B cell (primary cell): ENCODE results near the gene SLC6A1.

Source experiments
- EZH2 ChIP-seq: IDR thresholded peaks from 2 replicates; pipeline ENCODE4 v1.6.1; 2012; ENCODE audit warnings: borderline replicate concordance, low read depth, mild to moderate bottlenecking, moderate library complexity, low read length; ENCODE audit not compliant: insufficient read depth, poor library complexity, severe bottlenecking
- TF ChIP-seq, protein P1 (sequence below): fragments of 200-600 bp; IDR thresholded peaks from one replicate; pipeline ENCODE4 v1.8.0; 2022; ENCODE audit warnings: antibody characterized with exemption, mild to moderate bottlenecking

DNA sequence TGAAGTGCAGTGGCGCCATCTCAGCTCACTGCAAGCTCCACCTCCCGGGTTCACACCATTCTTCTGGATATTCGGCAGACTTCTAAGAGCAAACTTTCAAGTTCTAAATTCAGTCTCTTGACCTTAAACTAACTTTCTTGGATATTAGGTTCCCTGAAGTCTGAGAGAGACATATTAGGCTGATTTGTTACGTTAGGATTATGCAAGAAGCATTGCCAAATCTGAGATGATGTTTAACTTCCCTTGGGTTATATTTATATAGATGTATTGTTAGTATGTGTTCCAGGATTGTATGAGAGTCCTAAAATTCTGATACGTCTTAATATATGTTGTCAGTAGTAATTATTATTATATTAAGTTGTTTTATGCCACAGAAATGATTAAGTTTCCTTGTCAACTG lies 80.1 kb downstream of the SLC6A1 start:
- TF ChIP-seq, protein P1, sequence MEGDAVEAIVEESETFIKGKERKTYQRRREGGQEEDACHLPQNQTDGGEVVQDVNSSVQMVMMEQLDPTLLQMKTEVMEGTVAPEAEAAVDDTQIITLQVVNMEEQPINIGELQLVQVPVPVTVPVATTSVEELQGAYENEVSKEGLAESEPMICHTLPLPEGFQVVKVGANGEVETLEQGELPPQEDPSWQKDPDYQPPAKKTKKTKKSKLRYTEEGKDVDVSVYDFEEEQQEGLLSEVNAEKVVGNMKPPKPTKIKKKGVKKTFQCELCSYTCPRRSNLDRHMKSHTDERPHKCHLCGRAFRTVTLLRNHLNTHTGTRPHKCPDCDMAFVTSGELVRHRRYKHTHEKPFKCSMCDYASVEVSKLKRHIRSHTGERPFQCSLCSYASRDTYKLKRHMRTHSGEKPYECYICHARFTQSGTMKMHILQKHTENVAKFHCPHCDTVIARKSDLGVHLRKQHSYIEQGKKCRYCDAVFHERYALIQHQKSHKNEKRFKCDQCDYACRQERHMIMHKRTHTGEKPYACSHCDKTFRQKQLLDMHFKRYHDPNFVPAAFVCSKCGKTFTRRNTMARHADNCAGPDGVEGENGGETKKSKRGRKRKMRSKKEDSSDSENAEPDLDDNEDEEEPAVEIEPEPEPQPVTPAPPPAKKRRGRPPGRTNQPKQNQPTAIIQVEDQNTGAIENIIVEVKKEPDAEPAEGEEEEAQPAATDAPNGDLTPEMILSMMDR: no peak
- TF ChIP-seq EZH2: no peak
